ENCODE results near the gene SPATA2L.

Gene SPATA2L

GRCh38 chr16:89729863-89730593 lies 28.5 kb upstream of the SPATA2L start:
- no peak for TF ChIP-seq CTCF (IDR thresholded peaks at IDR 0.05; ENCODE audit: low read depth, low read length, missing control alignments)
- no peak overlapping the region for H3K4me3 ChIP-seq (replicated peaks; ENCODE audit: low read depth, low read length)
- no peak for DNase-seq (ENCODE audit: extremely low read depth, low read depth)

GRCh38 chr16:89729293-89729692 lies 27.8 kb upstream of the SPATA2L start:
- no peak for DNase-seq (ENCODE audit: extremely low read depth, low read depth)
- no peak for TF ChIP-seq CTCF (IDR thresholded peaks at IDR 0.05; ENCODE audit: low read depth, low read length, missing control alignments)
- H3K4me3 ChIP-seq (replicated peaks; ENCODE audit: low read depth, low read length) = no peak overlapping the region

GRCh38 chr16:89727406-89728120 lies 26.1 kb upstream of the SPATA2L start:
- no peak for TF ChIP-seq CTCF (IDR thresholded peaks at IDR 0.05; ENCODE audit: low read depth, low read length, missing control alignments)
- DNase-seq (ENCODE audit: extremely low read depth, low read depth) = no peak
- H3K4me3 ChIP-seq (replicated peaks; ENCODE audit: low read depth, low read length) = no peak overlapping the region

- DNase-seq (ENCODE audit: extremely low read depth, low read depth) = no peak
- no peak for TF ChIP-seq CTCF (IDR thresholded peaks at IDR 0.05; ENCODE audit: low read depth, low read length, missing control alignments)
- H3K4me3 ChIP-seq (replicated peaks; ENCODE audit: low read depth, low read length) = peak overlapping the region; percentile 72
Observed at GRCh38 chr16:89723279-89724250, 22.1 kb upstream of the SPATA2L start.

GRCh38 chr16:89722392-89723278 lies 21.1 kb upstream of the SPATA2L start:
- H3K4me3 ChIP-seq (replicated peaks; ENCODE audit: low read depth, low read length) = peak overlapping the region; percentile 72
- no peak for TF ChIP-seq CTCF (IDR thresholded peaks at IDR 0.05; ENCODE audit: low read depth, low read length, missing control alignments)
- DNase-seq (ENCODE audit: extremely low read depth, low read depth) = no peak

Measured in HFF-Myc (cell line).